ENCODE results near the gene PRKACB. TPM values are rescaled to one million over a fixed set of nuclear protein-coding genes. Genes with fewer than 3 reads are reported as not detected.

PRKACB gene
- total and polyA plus RNA-seq, 4 donors, result 5.9 to 18.2 (median 8.9) TPM

- no peak for TF ChIP-seq ATF3 (IDR thresholded peaks at IDR 0.05)
- TF ChIP-seq RXRA (IDR thresholded peaks at IDR 0.05), result no peak
- no peak for TF ChIP-seq TAF1 (conservative IDR thresholded peaks at IDR 0.05)
- no peak for TF ChIP-seq NR2F2 (IDR thresholded peaks at IDR 0.05)
- TF ChIP-seq HNF4G (IDR thresholded peaks at IDR 0.05), result no peak
These were observed 2.5 kb downstream of the PRKACB start (continued) for GRCh38 chr1:84146411-84147032.

GRCh38 chr1:84148758-84149157, 4.7 kb downstream of the PRKACB start:
- no peak overlapping the region for H3K4me3 ChIP-seq (ENCODE audit: low read depth in 1 of 3, low read length in 3 of 3)
- H3K4me1 ChIP-seq (ENCODE audit: control insufficient read depth in 4 of 4, insufficient read depth in 4 of 4, low read length in 3 of 4), result no peaks in the 10 kb centered on the region
- H3K9me3 ChIP-seq (ENCODE audit: control insufficient read depth in 4 of 4, low read length in 3 of 4), result no peaks in the 10 kb centered on the region
- TF ChIP-seq REST (IDR thresholded peaks at IDR 0.05) (no peak), JUND (IDR thresholded peaks at IDR 0.05) (no peak), ATF3 (IDR thresholded peaks at IDR 0.05) (no peak), TAF1 (conservative IDR thresholded peaks at IDR 0.05) (no peak), FOXA2 (IDR thresholded peaks at IDR 0.05) (no peak), ZBTB33 (IDR thresholded peaks at IDR 0.05) (no peak), HNF4A (conservative IDR thresholded peaks at IDR 0.05) (no peak), EGR1 (IDR thresholded peaks at IDR 0.05; ENCODE audit: low read depth in 2 of 2) (no peak), HNF4G (IDR thresholded peaks at IDR 0.05) (no peak), FOXA1 (IDR thresholded peaks at IDR 0.05) (no peak), CTCF (IDR thresholded peaks at IDR 0.05; ENCODE audit: low read depth, low read length, missing input control) (no peak), SP1 (IDR thresholded peaks at IDR 0.05) (no peak), MAX (IDR thresholded peaks at IDR 0.05) (no peak), RAD21 (IDR thresholded peaks at IDR 0.05) (no peak), GABPA (IDR thresholded peaks at IDR 0.05 in 1 of 2, conservative IDR thresholded peaks at IDR 0.05 in 1 of 2) (no peak), RXRA (IDR thresholded peaks at IDR 0.05) (no peak), YY1 (IDR thresholded peaks at IDR 0.05) (no peak), NR2F2 (IDR thresholded peaks at IDR 0.05) (no peak)
- H3K27ac ChIP-seq (ENCODE audit: low read depth in 1 of 2, low read length in 2 of 2), result no peak overlapping the region
- WGBS, result 93% methylated on average over 1 of the region's 1 CpG
- H3K9ac ChIP-seq (ENCODE audit: low read depth in 1 of 2, low read length in 2 of 2), result no peak overlapping the region
- H3K27me3 ChIP-seq (ENCODE audit: control insufficient read depth in 4 of 4, insufficient read depth in 4 of 4, low read length in 3 of 4), result no peaks in the 10 kb centered on the region
- H3K36me3 ChIP-seq (ENCODE audit: control insufficient read depth in 4 of 4, insufficient read depth in 3 of 4, low read depth in 1 of 4, low read length in 3 of 4), result no peaks in the 10 kb centered on the region
- no peak for DNase-seq (ENCODE audit: low spot score)
